HepG2 (cell line): ENCODE measurements around the gene FKBP5. TPM values are rescaled to one million over a fixed set of nuclear protein-coding genes. Genes with fewer than 3 reads are reported as not detected.

Experiments used
- CCDC6 ChIP-seq: sonication (generic); formaldehyde crosslinking; IDR thresholded peaks from 2 replicates; pipeline ENCODE4 v1.8.1; 2022; ENCODE audit warnings: mild to moderate bottlenecking, missing genetic modification reagents, moderate library complexity
- ELF3 ChIP-seq: IDR thresholded peaks from 2 replicates; pipeline ENCODE4 v1.6.1; 2016; ENCODE audit warnings: missing genetic modification reagents, missing compliant biosample characterization
- HMGXB4 ChIP-seq, 2 experiments: sonication (generic) in 1 of 2; formaldehyde crosslinking in 1 of 2; IDR thresholded peaks; 2 replicates each; pipeline versions ENCODE4 v1.4.0 to v1.6.1; 2018 to 2020; ENCODE audit warnings: missing genetic modification reagents in 2 of 2, borderline replicate concordance in 1 of 2, low read depth in 1 of 2, mild to moderate bottlenecking in 1 of 2, missing biosample characterization in 1 of 2
- KLF16 ChIP-seq, 2 experiments: sonication (generic) in 1 of 2; formaldehyde crosslinking in 1 of 2; IDR thresholded peaks; 2 replicates each; pipeline versions ENCODE4 v1.6.1 to v1.8.0; 2016 to 2023; ENCODE audit warnings: missing genetic modification reagents in 2 of 2, missing compliant biosample characterization in 1 of 2
- MAX ChIP-seq: IDR thresholded peaks from 2 replicates; pipeline ENCODE4 v1.6.1; 2012; ENCODE audit warnings: inconsistent platforms
- MED13 ChIP-seq: sonication (generic); formaldehyde crosslinking; IDR thresholded peaks from 2 replicates; pipeline ENCODE4 v1.5.0; 2020; ENCODE audit warnings: missing genetic modification reagents
- POLR2AphosphoS5 ChIP-seq: IDR thresholded peaks from 2 replicates; pipeline ENCODE4 v1.6.1; 2012; ENCODE audit warnings: low read depth, low read length
- REPIN1 ChIP-seq: sonication (generic); formaldehyde crosslinking; IDR thresholded peaks from 2 replicates; pipeline ENCODE4 v1.8.0; 2022; ENCODE audit warnings: missing genetic modification reagents, low read depth, mild to moderate bottlenecking, borderline replicate concordance
- SMARCE1 ChIP-seq: fragments of 450-650 bp; IDR thresholded peaks from 2 replicates; pipeline ENCODE4 v1.6.1; 2017; ENCODE audit warnings: borderline replicate concordance
- SNAPC2 ChIP-seq: sonication (generic); formaldehyde crosslinking; IDR thresholded peaks from 2 replicates; pipeline ENCODE4 v1.8.1; 2022; ENCODE audit warnings: mild to moderate bottlenecking, missing genetic modification reagents
- SRF ChIP-seq: IDR thresholded peaks from 2 replicates; pipeline ENCODE4 v1.6.1; 2011; ENCODE audit warnings: mild to moderate bottlenecking, low read depth, low read length, moderate library complexity
- ZBTB38 ChIP-seq: sonication (generic); formaldehyde crosslinking; IDR thresholded peaks from 2 replicates; pipeline ENCODE4 v1.5.1; 2020; ENCODE audit warnings: mild to moderate bottlenecking, missing genetic modification reagents
- ZFX ChIP-seq: sonication (generic); formaldehyde crosslinking; IDR thresholded peaks from 2 replicates; pipeline ENCODE4 v1.4.0; 2020; ENCODE audit warnings: mild to moderate bottlenecking, low read depth, missing genetic modification reagents, moderate library complexity
- ZGPAT ChIP-seq: IDR thresholded peaks from 2 replicates; pipeline ENCODE4 v1.6.1; 2016; ENCODE audit warnings: mild to moderate bottlenecking
- ZNF350 ChIP-seq: sonication (generic); formaldehyde crosslinking; IDR thresholded peaks from 2 replicates; pipeline ENCODE4 v1.4.0; 2020; ENCODE audit warnings: mild to moderate bottlenecking, low read depth, missing genetic modification reagents, borderline replicate concordance
- ZNF614 ChIP-seq: IDR thresholded peaks from 2 replicates; pipeline ENCODE4 v1.6.1; 2018; ENCODE audit warnings: missing biosample characterization, missing genetic modification reagents, inconsistent platforms, borderline replicate concordance
- ZNF776 ChIP-seq: sonication (generic); formaldehyde crosslinking; IDR thresholded peaks from 2 replicates; pipeline ENCODE4 v1.4.0; 2020; ENCODE audit warnings: mild to moderate bottlenecking, missing genetic modification reagents
- ZNF788 ChIP-seq: sonication (generic); formaldehyde crosslinking; IDR thresholded peaks from 2 replicates; pipeline ENCODE4 v1.5.0; 2020; ENCODE audit warnings: mild to moderate bottlenecking, missing genetic modification reagents, borderline replicate concordance
- polyA plus RNA-seq, 8 experiments: library from polyadenylated mRNA; depleted of rRNA in 3 of 8; stranded (reverse) in 7 of 8; unstranded in 1 of 8; fragments of >200 nt; fragmentation: Illumina TruSeq in 4 of 8; extraction: Trizol in 4 of 8; gene quantifications; 2 replicates each; pipeline versions ENCODE4 v1.2.1 to v1.2.3, GENCODE V29; 2011 to 2016; ENCODE audit warnings: low read depth in 4 of 8, missing spikeins in 1 of 8, mixed read lengths in 1 of 8; ENCODE audit not compliant: insufficient read depth in 1 of 8
- total RNA-seq, 5 experiments: library from RNA; depleted of rRNA; stranded (reverse); fragments of >200 nt; fragmentation: Illumina TruSeq; extraction: Trizol; gene quantifications; 2 replicates each; pipeline ENCODE4 v1.2.3, GENCODE V29; 2016; ENCODE audit warnings: low read depth in 1 of 5
- TF ChIP-seq, protein P1 (sequence below): sonication (generic); formaldehyde crosslinking; IDR thresholded peaks from 2 replicates; pipeline ENCODE4 v1.4.0; 2020; ENCODE audit warnings: missing genetic modification reagents, mild to moderate bottlenecking, borderline replicate concordance
- TF ChIP-seq, protein P2 (sequence below), 2 experiments: fragments of 450-650 bp in 1 of 2; sonication (generic) in 1 of 2; formaldehyde crosslinking; IDR thresholded peaks; 2 replicates each; pipeline versions ENCODE4 v1.5.0 to v1.8.0; 2020 to 2022; ENCODE audit warnings: mild to moderate bottlenecking in 1 of 2, missing genetic modification reagents in 1 of 2

The FKBP5 gene
- total and polyA plus RNA-seq, 2 of the 13 experiments (the other 11 are each of a cell fraction or from before 2014, with no cell fraction given) = 8.0 to 17.4 TPM

GRCh38 chr6:35737413-35738211 is 48.9 kb upstream of the FKBP5 start (continued):
- TF ChIP-seq ZNF776 (CRISPR knock-in tag) (no peak), CCDC6 (0 out of 2 replicates have a peak, but pooled peaks have one; percentile 62), ZFX (CRISPR knock-in tag) (peak; percentile 49; the same call in 1 of the 2 replicates), SNAPC2 (CRISPR knock-in tag) (0 out of 2 replicates have a peak, but pooled peaks have one; percentile 45), MAX (peak; percentile 34; the same call in 1 of the 2 replicates), POLR2AphosphoS5 (no peak), KLF16 (CRISPR knock-in tag; IDR thresholded peaks at IDR 0.05) (0 out of 4 replicates have a peak, but pooled peaks of 1 of the 2 experiments have one; percentile 40), MED13 (CRISPR knock-in tag) (no peak), HMGXB4 (CRISPR knock-in tag; IDR thresholded peaks at IDR 0.05; ENCODE audit: borderline replicate concordance in 1 of 2, low read depth in 1 of 2) (peak; percentile 53 to 77; a peak in 2 of 4 replicates), REPIN1 (CRISPR knock-in tag) (peak; percentile 70; the same call in 1 of the 2 replicates), ELF3 (CRISPR knock-in tag) (peak; percentile 26; the same call in 1 of the 2 replicates), ZNF350 (CRISPR knock-in tag) (0 out of 2 replicates have a peak, but pooled peaks have one; percentile 16), SMARCE1 (no peak), ZBTB38 (CRISPR knock-in tag) (no peak), ZNF614 (CRISPR knock-in tag) (peak; percentile 20; the same call in 1 of the 2 replicates), ZNF788 (CRISPR knock-in tag) (peak; percentile 33; the same call in 1 of the 2 replicates), SRF (0 out of 2 replicates have a peak, but pooled peaks have one; percentile 19), ZGPAT (CRISPR knock-in tag) (0 out of 2 replicates have a peak, but pooled peaks have one; percentile 50)
- TF ChIP-seq, protein P1, sequence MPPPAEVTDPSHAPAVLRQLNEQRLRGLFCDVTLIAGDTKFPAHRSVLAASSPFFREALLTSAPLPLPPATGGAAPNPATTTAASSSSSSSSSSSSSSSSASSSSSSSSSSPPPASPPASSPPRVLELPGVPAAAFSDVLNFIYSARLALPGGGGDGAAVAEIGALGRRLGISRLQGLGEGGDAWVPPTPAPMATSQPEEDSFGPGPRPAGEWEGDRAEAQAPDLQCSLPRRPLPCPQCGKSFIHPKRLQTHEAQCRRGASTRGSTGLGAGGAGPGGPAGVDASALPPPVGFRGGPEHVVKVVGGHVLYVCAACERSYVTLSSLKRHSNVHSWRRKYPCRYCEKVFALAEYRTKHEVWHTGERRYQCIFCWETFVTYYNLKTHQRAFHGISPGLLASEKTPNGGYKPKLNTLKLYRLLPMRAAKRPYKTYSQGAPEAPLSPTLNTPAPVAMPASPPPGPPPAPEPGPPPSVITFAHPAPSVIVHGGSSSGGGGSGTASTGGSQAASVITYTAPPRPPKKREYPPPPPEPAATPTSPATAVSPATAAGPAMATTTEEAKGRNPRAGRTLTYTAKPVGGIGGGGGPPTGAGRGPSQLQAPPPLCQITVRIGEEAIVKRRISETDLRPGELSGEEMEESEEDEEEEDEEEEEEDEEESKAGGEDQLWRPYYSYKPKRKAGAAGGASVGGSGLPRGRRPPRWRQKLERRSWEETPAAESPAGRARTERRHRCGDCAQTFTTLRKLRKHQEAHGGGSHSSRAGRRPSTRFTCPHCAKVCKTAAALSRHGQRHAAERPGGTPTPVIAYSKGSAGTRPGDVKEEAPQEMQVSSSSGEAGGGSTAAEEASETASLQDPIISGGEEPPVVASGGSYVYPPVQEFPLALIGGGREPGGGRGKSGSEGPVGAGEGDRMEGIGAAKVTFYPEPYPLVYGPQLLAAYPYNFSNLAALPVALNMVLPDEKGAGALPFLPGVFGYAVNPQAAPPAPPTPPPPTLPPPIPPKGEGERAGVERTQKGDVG (CRISPR knock-in tag) = peak; percentile 38; the same call in 1 of the 2 replicates
- TF ChIP-seq, protein P2, sequence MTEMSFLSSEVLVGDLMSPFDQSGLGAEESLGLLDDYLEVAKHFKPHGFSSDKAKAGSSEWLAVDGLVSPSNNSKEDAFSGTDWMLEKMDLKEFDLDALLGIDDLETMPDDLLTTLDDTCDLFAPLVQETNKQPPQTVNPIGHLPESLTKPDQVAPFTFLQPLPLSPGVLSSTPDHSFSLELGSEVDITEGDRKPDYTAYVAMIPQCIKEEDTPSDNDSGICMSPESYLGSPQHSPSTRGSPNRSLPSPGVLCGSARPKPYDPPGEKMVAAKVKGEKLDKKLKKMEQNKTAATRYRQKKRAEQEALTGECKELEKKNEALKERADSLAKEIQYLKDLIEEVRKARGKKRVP (CRISPR knock-in tag; IDR thresholded peaks at IDR 0.05) = peak; percentile 72 to 90; a peak in 2 of 4 replicates
